GM11168 (cell line): ENCODE measurements around the gene PPFIBP1.

Source experiments
- in situ Hi-C: fragments of 300-500 bp; cut with MboI; formaldehyde crosslinking; loops from one replicate; pipeline ENCODE4 v1.12.0; 2022; ENCODE audit warnings: low sequenced_read_pairs; ENCODE audit not compliant: unreplicated experiment

Gene PPFIBP1

DNA sequence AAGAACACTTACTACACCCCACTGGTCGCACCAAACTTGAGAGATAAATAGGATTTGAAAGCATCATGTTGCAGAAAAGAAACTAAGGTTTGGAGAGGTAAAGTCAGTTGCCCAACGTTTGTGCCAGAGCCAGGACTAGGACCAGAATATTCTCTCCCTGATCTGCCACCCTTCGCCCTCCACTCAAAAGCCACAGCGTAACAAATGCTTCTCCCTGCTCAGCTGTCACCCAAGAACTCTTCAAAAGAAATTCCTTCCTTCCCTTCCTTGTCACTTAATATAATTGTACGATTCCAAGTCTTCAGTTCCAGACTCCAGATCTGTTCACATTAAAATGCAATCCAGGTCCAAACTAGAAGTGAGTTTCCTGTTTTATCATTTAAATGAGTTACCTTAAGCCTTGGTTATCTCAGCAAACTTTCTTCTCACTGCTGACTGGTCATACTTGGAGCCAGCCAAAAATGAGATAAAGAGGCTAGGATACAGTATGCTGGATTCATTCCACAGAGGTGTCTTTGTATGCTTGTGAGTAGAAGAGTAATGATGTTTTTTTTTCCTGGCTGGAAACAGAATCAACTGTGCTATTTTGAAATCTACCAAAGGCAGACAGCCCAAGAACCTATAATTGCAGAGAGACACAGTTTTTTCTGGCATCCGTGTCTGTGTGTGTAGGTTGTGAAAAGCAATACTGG lies 12.8 kb upstream of the PPFIBP1 start:
- in situ Hi-C loops, result no loop called here

DNA sequence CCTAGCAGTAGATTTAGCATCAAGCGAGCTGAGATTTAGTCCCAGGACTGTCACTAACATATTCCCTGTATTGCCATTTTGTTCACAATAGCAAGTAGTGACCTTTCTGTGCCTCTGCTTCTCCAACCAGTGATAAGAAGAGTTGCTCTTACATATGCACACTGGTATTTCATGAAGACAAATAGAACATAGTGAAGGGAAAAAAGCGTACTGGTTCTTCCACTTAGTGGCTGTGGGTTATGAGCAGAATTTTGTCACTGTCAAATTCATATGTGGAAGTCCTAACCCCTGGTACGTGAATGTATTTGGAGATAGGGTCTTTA lies 12.3 kb upstream of the PPFIBP1 start:
- in situ Hi-C loops, result no loop called here

- in situ Hi-C loops, result no loop called here
Measured at GRCh38 chr12:27513155-27513824, 10.7 kb upstream of the PPFIBP1 start.

- in situ Hi-C loops, result no loop called here
Measured at GRCh38 chr12:27515671-27516070, 8.3 kb upstream of the PPFIBP1 start.

GRCh38 chr12:27516625-27517024 lies 7.4 kb upstream of the PPFIBP1 start:
- in situ Hi-C loops, result no loop called here

- in situ Hi-C loops, result no loop called here
Measured at GRCh38 chr12:27517546-27517945, 6.5 kb upstream of the PPFIBP1 start.

DNA sequence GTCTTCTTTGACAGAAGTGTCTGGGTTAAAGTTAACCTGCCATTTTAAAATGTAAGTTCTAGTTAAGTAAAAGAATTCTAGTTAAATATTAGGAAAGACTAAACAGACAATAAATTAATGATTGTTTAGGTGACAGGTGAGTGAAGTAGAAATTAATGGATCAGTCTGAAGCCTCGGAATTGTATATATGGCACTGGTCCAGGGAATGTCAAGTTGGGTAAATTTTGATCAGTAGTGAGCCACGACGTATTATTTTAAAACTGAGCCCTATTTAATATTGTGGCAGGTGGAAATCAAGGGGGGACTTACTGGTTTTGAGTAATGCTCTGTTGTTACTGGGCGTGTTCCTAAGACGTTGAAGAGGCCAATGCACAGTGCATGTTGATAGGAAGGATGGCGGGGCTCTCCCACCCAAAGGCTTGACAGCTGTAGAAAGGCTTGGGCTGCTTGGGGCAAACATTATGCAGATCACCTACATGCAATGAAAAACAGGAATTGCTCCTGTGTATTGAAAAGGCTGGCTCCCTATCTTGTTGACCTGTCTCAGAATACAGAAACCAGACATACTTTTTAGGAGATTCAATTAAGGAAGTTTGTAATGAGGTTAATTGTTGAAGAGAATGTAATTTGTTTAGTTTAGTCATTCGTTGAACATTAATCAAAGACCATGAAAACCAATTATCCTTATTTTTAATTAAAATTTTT lies 5.9 kb upstream of the PPFIBP1 start:
- in situ Hi-C loops, result no loop called here

- in situ Hi-C loops, result no loop called here
Measured at GRCh38 chr12:27521066-27521465, 2.9 kb upstream of the PPFIBP1 start.

DNA sequence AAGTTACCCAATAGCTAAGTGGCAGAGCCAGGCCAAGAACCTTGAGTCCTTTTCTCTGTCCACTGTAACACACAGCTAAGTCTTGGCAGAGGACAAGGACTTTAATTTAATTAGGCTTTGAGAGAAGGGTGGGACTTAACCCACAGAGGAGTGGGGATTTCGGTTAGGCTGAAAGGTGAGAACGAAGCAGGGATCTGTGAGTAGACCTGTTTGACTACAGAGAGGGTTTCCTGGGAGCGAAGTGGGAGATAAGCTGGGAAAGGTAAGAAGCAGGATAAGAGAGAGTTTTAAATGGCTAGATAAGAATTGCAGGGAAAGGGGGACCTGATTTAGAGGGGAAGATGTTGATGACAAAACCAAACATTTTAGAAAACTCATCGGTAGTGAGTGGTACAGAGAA lies 2.0 kb upstream of the PPFIBP1 start:
- in situ Hi-C loops, result no loop called here

GRCh38 chr12:27523305-27523641 lies 733 bp upstream of the PPFIBP1 start:
- in situ Hi-C loops, result no loop called here

GRCh38 chr12:27524494-27524835 lies 459 bp downstream of the PPFIBP1 start:
- in situ Hi-C loops, result no loop called here

DNA sequence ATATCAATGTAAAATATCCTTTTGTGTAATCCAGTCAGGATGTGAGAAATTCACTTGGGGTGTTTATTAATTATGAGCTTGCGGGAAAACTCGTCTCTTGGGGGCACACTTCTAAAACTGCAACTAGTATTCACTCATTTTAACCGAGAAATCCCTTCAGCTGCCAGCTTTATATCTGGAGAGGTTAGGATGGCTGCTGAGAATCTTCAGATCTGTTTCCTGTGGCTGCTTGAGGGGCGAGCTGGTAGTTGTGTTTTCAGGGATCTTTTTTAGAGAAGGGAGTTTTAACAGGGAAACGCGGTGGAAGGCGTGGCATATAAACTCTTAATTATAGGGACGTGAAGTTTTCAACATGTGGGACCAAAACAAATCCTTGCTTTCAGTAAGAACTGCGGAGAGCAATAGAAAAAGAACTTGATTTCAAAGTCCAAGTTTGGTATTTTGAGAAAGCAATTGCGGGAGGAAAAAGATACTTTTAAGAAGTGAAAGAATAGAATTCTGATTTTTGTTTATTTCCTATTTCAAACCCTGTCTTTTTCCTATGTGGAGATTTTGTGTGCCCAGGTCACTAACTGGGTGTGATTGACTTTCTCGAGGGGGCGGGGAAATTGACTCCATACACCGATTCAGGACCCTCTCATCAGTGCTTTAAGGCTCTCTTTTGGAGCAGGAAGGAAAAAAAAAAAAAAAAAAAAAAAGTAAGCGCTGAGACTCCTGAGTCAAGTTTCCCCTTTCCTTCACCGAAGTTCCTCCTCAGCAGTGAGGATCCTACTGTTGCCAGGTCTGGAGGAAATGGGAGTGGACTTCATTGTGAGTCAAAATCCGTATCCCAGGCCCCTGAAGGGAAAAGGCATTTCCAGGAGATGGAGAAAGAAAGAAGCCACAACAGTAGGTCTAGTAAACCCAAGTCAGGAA lies 1.1 kb downstream of the PPFIBP1 start:
- in situ Hi-C loops, result no loop called here

DNA sequence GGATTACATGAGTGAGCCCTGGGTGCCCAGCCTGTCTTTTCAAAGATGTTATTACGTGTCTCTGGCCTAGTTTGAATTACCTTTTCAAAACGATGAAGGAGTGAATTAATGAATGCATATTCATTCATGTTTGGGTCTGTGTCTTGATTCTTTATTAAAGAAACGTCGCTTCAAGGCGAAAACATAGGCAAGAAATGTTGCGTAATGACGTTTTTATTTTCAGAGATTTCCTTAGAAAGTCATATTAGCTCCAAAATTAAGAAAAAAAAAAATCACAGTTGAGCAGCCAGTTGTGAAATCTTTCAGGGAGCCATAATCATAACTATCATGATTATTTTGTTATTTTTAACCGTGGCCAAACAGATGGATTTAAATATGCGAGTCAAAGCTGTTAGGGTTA lies 3.5 kb downstream of the PPFIBP1 start:
- in situ Hi-C loops, result no loop called here

GRCh38 chr12:27528788-27529187 lies 4.8 kb downstream of the PPFIBP1 start:
- in situ Hi-C loops, result no loop called here

GRCh38 chr12:27530157-27530922 lies 6.3 kb downstream of the PPFIBP1 start:
- in situ Hi-C loops, result no loop called here

DNA sequence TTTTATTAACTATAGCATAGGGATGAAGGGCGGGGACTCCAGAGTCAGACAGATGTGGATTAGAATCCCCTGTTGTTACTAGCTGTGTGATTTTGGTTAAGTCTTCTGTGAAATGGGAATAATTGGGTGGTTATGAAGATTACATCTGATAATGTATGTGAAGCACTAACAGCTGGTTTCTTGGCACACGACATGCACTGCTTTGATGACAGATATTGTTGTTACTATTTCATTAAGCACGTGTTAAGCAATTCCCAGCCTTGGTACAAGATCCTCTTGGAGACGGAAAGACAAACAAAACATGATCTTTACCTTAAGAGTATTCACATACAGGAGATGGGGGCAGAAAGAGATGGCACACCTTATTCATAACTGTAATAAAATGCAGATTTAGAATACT lies 7.9 kb downstream of the PPFIBP1 start:
- in situ Hi-C loops, result no loop called here

GRCh38 chr12:27534060-27534764 lies 10.2 kb downstream of the PPFIBP1 start:
- in situ Hi-C loops, result no loop called here

DNA sequence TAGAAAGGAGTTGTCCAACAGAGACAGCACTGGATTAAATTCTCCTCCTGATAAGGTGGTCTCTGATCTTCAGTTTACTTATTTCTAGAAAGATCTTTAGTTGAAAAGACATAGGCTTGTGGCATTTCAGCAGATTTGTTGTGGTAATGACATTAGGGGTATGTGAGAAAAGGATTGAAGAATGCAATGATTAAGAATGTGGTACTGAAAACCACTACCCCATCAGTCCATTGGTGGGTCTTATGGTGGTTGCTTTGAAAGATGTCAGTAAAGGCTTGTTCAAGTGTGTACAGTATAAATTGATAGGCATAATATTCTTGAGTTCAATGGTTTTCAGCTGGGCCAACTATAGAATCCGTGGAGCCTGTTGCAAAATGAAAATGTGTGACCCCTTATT lies 10.8 kb downstream of the PPFIBP1 start:
- in situ Hi-C loops, result no loop called here

DNA sequence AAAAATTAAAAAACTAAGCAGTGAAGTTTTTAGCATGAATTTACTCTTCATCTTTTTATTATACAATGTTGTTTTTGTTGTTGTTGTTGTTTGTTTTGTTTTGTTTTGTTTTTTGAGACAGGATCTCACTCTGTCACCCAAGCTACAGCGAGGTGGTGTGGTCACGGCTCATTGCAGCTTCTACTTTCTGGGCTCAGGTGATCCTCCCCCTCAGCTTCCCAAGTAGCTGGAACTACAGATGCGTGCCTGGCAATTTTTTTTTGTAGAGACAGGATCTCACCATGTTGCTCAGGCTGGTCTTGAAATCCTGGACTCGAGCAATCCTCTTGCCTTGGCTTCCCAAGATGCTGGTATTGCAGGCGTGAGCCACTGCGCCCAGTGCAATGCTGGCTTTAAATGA lies 11.3 kb downstream of the PPFIBP1 start:
- in situ Hi-C loops, result no loop called here
